ENCODE results near the gene DHRS12.

DHRS12 gene

GRCh38 chr13:51817717-51818116, 13.8 kb upstream of the DHRS12 start:
- H3K4me3 ChIP-seq (ENCODE audit: low read depth in 1 of 2, low read length in 2 of 2) = no peak overlapping the region
- H3K9ac ChIP-seq (ENCODE audit: low read length) = no peak overlapping the region
- peaks cover 21% of the 10 kb centered on the region for H3K4me1 ChIP-seq (ENCODE audit: insufficient read depth, low read length)
- no peaks in the 10 kb centered on the region for H3K9me3 ChIP-seq (ENCODE audit: low read length)
- no peak overlapping the region for H3K27ac ChIP-seq (ENCODE audit: low read depth, low read length)
- H3K36me3 ChIP-seq (ENCODE audit: insufficient read depth, low read length) = no peaks in the 10 kb centered on the region
- H3K27me3 ChIP-seq (ENCODE audit: control insufficient read depth in 1 of 2, insufficient read depth in 2 of 2, low read length in 2 of 2) = no peaks in the 10 kb centered on the region

- Histone ChIP-seq H3K27me3 (ENCODE audit: control insufficient read depth in 1 of 2, insufficient read depth in 2 of 2, low read length in 2 of 2) (no peaks in the 10 kb centered on the region), H3K4me3 (ENCODE audit: low read depth in 1 of 2, low read length in 2 of 2) (no peak overlapping the region), H3K27ac (ENCODE audit: low read depth, low read length) (no peak overlapping the region), H3K36me3 (ENCODE audit: insufficient read depth, low read length) (no peaks in the 10 kb centered on the region), H3K4me1 (ENCODE audit: insufficient read depth, low read length) (peaks cover 21% of the 10 kb centered on the region), H3K9me3 (ENCODE audit: low read length) (no peaks in the 10 kb centered on the region), H3K9ac (ENCODE audit: low read length) (no peak overlapping the region)
Measured at GRCh38 chr13:51816604-51817249, 12.8 kb upstream of the DHRS12 start.

- Histone ChIP-seq H3K4me3 (ENCODE audit: low read depth in 1 of 2, low read length in 2 of 2) (peak overlapping the region in 1 of 2 donors; percentile 51), H3K9ac (ENCODE audit: low read length) (no peak overlapping the region), H3K4me1 (ENCODE audit: insufficient read depth, low read length) (peaks cover 21% of the 10 kb centered on the region), H3K27ac (ENCODE audit: low read depth, low read length) (no peak overlapping the region), H3K9me3 (ENCODE audit: low read length) (no peaks in the 10 kb centered on the region), H3K27me3 (ENCODE audit: control insufficient read depth in 1 of 2, insufficient read depth in 2 of 2, low read length in 2 of 2) (no peaks in the 10 kb centered on the region), H3K36me3 (ENCODE audit: insufficient read depth, low read length) (no peaks in the 10 kb centered on the region)
Measured at GRCh38 chr13:51815848-51816247, 11.9 kb upstream of the DHRS12 start.

GRCh38 chr13:51814825-51815650, 11.1 kb upstream of the DHRS12 start:
- H3K9me3 ChIP-seq (ENCODE audit: low read length) = no peaks in the 10 kb centered on the region
- peak overlapping the region; percentile 18 for H3K9ac ChIP-seq (ENCODE audit: low read length)
- H3K4me3 ChIP-seq (ENCODE audit: low read depth in 1 of 2, low read length in 2 of 2) = peak overlapping the region in 1 of 2 donors; percentile 51
- no peak overlapping the region for H3K27ac ChIP-seq (ENCODE audit: low read depth, low read length)
- no peaks in the 10 kb centered on the region for H3K27me3 ChIP-seq (ENCODE audit: control insufficient read depth in 1 of 2, insufficient read depth in 2 of 2, low read length in 2 of 2)
- peaks cover 21% of the 10 kb centered on the region for H3K4me1 ChIP-seq (ENCODE audit: insufficient read depth, low read length)
- H3K36me3 ChIP-seq (ENCODE audit: insufficient read depth, low read length) = no peaks in the 10 kb centered on the region

GRCh38 chr13:51814071-51814470, 10.1 kb upstream of the DHRS12 start:
- H3K4me1 ChIP-seq (ENCODE audit: insufficient read depth, low read length) = peaks cover 15% of the 10 kb centered on the region
- H3K27me3 ChIP-seq (ENCODE audit: control insufficient read depth in 1 of 2, insufficient read depth in 2 of 2, low read length in 2 of 2) = no peaks in the 10 kb centered on the region
- H3K27ac ChIP-seq (ENCODE audit: low read depth, low read length) = no peak overlapping the region
- H3K9me3 ChIP-seq (ENCODE audit: low read length) = no peaks in the 10 kb centered on the region
- H3K36me3 ChIP-seq (ENCODE audit: insufficient read depth, low read length) = no peaks in the 10 kb centered on the region
- H3K4me3 ChIP-seq (ENCODE audit: low read depth in 1 of 2, low read length in 2 of 2) = no peak overlapping the region
- no peak overlapping the region for H3K9ac ChIP-seq (ENCODE audit: low read length)

- Histone ChIP-seq H3K27me3 (ENCODE audit: control insufficient read depth in 1 of 2, insufficient read depth in 2 of 2, low read length in 2 of 2) (no peaks in the 10 kb centered on the region), H3K9ac (ENCODE audit: low read length) (no peak overlapping the region), H3K4me1 (ENCODE audit: insufficient read depth, low read length) (peaks cover 12% of the 10 kb centered on the region), H3K27ac (ENCODE audit: low read depth, low read length) (no peak overlapping the region), H3K4me3 (ENCODE audit: low read depth in 1 of 2, low read length in 2 of 2) (no peak overlapping the region), H3K9me3 (ENCODE audit: low read length) (no peaks in the 10 kb centered on the region), H3K36me3 (ENCODE audit: insufficient read depth, low read length) (no peaks in the 10 kb centered on the region)
Measured at GRCh38 chr13:51811920-51812451, 8.0 kb upstream of the DHRS12 start.

GRCh38 chr13:51811046-51811445, 7.1 kb upstream of the DHRS12 start:
- Histone ChIP-seq H3K27me3 (ENCODE audit: control insufficient read depth in 1 of 2, insufficient read depth in 2 of 2, low read length in 2 of 2) (no peaks in the 10 kb centered on the region), H3K27ac (ENCODE audit: low read depth, low read length) (no peak overlapping the region), H3K4me3 (ENCODE audit: low read depth in 1 of 2, low read length in 2 of 2) (no peak overlapping the region), H3K4me1 (ENCODE audit: insufficient read depth, low read length) (peaks cover 12% of the 10 kb centered on the region), H3K9me3 (ENCODE audit: low read length) (no peaks in the 10 kb centered on the region), H3K9ac (ENCODE audit: low read length) (no peak overlapping the region), H3K36me3 (ENCODE audit: insufficient read depth, low read length) (no peaks in the 10 kb centered on the region)

- Histone ChIP-seq H3K27me3 (ENCODE audit: control insufficient read depth in 1 of 2, insufficient read depth in 2 of 2, low read length in 2 of 2) (no peaks in the 10 kb centered on the region), H3K4me3 (ENCODE audit: low read depth in 1 of 2, low read length in 2 of 2) (no peak overlapping the region), H3K27ac (ENCODE audit: low read depth, low read length) (no peak overlapping the region), H3K9ac (ENCODE audit: low read length) (no peak overlapping the region), H3K9me3 (ENCODE audit: low read length) (no peaks in the 10 kb centered on the region), H3K36me3 (ENCODE audit: insufficient read depth, low read length) (no peaks in the 10 kb centered on the region), H3K4me1 (ENCODE audit: insufficient read depth, low read length) (peaks cover 3% of the 10 kb centered on the region)
Measured at GRCh38 chr13:51808811-51809210, 4.8 kb upstream of the DHRS12 start.

- H3K4me1 ChIP-seq (ENCODE audit: insufficient read depth, low read length) = peaks cover 17% of the 10 kb centered on the region
- H3K27me3 ChIP-seq (ENCODE audit: control insufficient read depth in 1 of 2, insufficient read depth in 2 of 2, low read length in 2 of 2) = no peaks in the 10 kb centered on the region
- H3K27ac ChIP-seq (ENCODE audit: low read depth, low read length) = no peak overlapping the region
- H3K36me3 ChIP-seq (ENCODE audit: insufficient read depth, low read length) = no peaks in the 10 kb centered on the region
- no peak overlapping the region for H3K9ac ChIP-seq (ENCODE audit: low read length)
- no peak overlapping the region for H3K4me3 ChIP-seq (ENCODE audit: low read depth in 1 of 2, low read length in 2 of 2)
- H3K9me3 ChIP-seq (ENCODE audit: low read length) = no peaks in the 10 kb centered on the region
Measured at GRCh38 chr13:51807041-51807440, 3.1 kb upstream of the DHRS12 start.

GRCh38 chr13:51806566-51806965, 2.6 kb upstream of the DHRS12 start:
- H3K4me1 ChIP-seq (ENCODE audit: insufficient read depth, low read length) = peaks cover 21% of the 10 kb centered on the region
- no peak overlapping the region for H3K4me3 ChIP-seq (ENCODE audit: low read depth in 1 of 2, low read length in 2 of 2)
- H3K27ac ChIP-seq (ENCODE audit: low read depth, low read length) = no peak overlapping the region
- no peaks in the 10 kb centered on the region for H3K36me3 ChIP-seq (ENCODE audit: insufficient read depth, low read length)
- H3K27me3 ChIP-seq (ENCODE audit: control insufficient read depth in 1 of 2, insufficient read depth in 2 of 2, low read length in 2 of 2) = no peaks in the 10 kb centered on the region
- no peaks in the 10 kb centered on the region for H3K9me3 ChIP-seq (ENCODE audit: low read length)
- no peak overlapping the region for H3K9ac ChIP-seq (ENCODE audit: low read length)

GRCh38 chr13:51805925-51806324, 2.0 kb upstream of the DHRS12 start:
- Histone ChIP-seq H3K4me1 (ENCODE audit: insufficient read depth, low read length) (peaks cover 28% of the 10 kb centered on the region), H3K4me3 (ENCODE audit: low read depth in 1 of 2, low read length in 2 of 2) (no peak overlapping the region), H3K27ac (ENCODE audit: low read depth, low read length) (no peak overlapping the region)

More at GRCh38 chr13:51805925-51806324, 2.0 kb upstream of the DHRS12 start:
- Histone ChIP-seq H3K9me3 (ENCODE audit: low read length) (no peaks in the 10 kb centered on the region), H3K9ac (ENCODE audit: low read length) (no peak overlapping the region), H3K36me3 (ENCODE audit: insufficient read depth, low read length) (no peaks in the 10 kb centered on the region), H3K27me3 (ENCODE audit: control insufficient read depth in 1 of 2, insufficient read depth in 2 of 2, low read length in 2 of 2) (no peaks in the 10 kb centered on the region)
